ENCODE results near the gene MVB12B.

MVB12B gene

DNA sequence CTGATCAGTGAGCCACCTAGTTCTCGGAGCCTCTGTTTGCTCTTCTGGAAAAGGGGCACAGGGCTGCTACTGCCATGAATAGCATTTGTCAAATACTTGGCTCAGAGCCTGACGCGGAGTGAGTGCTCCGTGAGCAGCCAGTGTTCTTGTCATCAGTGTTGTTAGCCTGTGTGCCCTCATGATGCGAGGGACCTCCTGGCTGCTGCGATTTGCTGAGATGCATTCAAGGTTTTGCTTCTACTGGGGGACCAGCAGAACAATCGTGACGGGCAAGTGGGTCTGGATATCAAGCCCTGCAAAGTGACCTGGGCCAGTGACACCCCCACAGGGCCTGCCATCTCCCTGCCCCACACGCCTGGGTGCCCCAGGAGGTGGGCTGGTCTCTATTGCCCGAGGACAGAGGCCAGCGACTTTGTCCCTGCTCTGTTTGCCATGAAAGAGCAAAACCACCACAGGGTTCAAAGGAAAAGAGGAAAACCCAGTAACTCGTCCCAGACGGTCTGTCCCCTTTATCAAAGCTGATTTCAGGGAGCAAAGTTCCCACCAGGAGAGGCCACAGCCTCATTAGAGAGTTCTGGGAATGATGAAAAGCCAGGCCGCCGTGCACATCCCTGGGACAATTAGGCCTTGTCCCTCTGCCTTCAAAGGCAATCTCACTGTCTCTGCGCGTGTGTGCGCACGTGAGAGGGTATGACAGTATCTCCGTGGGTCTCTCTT lies 200.6 kb downstream of the MVB12B start:
- no peak for DNase-seq (ENCODE audit: low spot score)
- in situ Hi-C loops (cut with MboI; ENCODE audit: low pct_unique_long_range_greater_than_20kb, low sequenced_read_pairs, unreplicated experiment): no loop called here
- TF ChIP-seq, protein P1, sequence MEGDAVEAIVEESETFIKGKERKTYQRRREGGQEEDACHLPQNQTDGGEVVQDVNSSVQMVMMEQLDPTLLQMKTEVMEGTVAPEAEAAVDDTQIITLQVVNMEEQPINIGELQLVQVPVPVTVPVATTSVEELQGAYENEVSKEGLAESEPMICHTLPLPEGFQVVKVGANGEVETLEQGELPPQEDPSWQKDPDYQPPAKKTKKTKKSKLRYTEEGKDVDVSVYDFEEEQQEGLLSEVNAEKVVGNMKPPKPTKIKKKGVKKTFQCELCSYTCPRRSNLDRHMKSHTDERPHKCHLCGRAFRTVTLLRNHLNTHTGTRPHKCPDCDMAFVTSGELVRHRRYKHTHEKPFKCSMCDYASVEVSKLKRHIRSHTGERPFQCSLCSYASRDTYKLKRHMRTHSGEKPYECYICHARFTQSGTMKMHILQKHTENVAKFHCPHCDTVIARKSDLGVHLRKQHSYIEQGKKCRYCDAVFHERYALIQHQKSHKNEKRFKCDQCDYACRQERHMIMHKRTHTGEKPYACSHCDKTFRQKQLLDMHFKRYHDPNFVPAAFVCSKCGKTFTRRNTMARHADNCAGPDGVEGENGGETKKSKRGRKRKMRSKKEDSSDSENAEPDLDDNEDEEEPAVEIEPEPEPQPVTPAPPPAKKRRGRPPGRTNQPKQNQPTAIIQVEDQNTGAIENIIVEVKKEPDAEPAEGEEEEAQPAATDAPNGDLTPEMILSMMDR (IDR thresholded peaks at IDR 0.05; ENCODE audit: extremely low read depth, insufficient read depth, missing control alignments): no peak

DNA sequence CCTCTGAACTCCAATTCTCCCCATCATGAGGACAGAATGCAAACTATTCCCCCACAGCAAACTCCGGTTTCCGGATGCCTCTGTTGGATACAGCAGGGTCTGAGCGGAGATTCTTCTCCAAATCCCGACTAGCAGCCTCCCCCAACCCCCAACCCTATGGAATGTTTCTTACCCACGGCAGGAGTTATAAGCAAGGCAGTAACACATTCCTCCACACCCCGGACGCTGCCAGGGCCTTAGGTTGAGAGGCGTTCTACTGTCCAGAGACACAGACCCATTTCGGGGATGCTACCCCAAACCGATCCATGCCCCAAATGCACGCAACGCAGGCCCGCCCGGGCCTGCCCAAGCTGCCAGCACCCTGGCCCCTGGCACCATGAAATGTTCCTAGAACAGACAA lies 201.5 kb downstream of the MVB12B start:
- in situ Hi-C loops (cut with MboI; ENCODE audit: low pct_unique_long_range_greater_than_20kb, low sequenced_read_pairs, unreplicated experiment): no loop called here
- DNase-seq (ENCODE audit: low spot score): no peak
- TF ChIP-seq, protein P1 (IDR thresholded peaks at IDR 0.05; ENCODE audit: extremely low read depth, insufficient read depth, missing control alignments): no peak

DNA sequence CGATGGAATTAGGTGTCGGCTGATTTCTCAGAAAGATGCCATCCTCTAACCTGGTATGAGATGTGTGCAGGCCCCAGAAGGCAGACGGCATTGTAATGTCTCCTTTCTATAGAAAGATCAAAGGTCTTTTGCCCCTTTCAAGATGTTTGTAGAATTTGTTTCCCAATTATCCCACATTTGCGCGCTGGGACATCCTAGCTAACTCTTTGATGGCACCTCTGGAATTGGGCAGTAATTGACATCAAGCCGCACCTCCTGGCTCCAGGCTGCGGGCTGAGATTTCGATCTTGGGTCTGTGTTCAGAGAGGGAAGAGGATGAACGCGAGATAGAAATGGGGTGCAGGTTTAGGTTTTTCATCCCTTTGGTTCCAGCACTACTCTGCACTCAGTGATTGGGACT lies 202.3 kb downstream of the MVB12B start:
- no peak for DNase-seq (ENCODE audit: low spot score)
- in situ Hi-C loops (cut with MboI; ENCODE audit: low pct_unique_long_range_greater_than_20kb, low sequenced_read_pairs, unreplicated experiment): no loop called here
- TF ChIP-seq, protein P1 (IDR thresholded peaks at IDR 0.05; ENCODE audit: extremely low read depth, insufficient read depth, missing control alignments): no peak

DNA sequence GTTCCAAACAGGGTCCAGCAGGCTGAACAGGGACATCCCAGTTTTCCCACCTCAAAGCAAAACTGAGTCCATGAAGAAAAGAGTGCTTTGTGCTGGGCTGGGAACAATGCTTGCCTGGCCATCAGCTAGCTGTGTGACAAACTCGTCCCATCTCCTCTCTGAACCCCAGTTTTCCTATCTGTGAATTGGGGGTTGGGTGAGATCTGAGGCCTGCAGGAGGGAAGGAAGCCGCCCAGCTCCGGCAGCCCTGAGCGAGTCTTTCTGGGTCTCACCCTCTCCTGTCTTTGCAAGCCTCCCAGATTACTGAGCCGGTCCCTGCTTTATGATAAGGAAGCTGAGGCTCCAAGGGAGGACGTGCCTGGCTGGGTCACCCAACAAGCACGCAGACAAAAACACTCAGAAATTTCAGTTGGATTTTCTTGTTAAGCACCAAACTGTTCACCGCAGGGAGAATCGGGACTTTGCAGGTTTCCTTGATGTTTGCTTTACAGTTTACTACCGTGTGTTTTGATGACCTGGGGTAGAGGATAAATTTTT lies 204.5 kb downstream of the MVB12B start:
- DNase-seq (ENCODE audit: low spot score): no peak
- TF ChIP-seq, protein P1 (IDR thresholded peaks at IDR 0.05; ENCODE audit: extremely low read depth, insufficient read depth, missing control alignments): no peak
- in situ Hi-C loops (cut with MboI; ENCODE audit: low pct_unique_long_range_greater_than_20kb, low sequenced_read_pairs, unreplicated experiment): no loop called here

DNA sequence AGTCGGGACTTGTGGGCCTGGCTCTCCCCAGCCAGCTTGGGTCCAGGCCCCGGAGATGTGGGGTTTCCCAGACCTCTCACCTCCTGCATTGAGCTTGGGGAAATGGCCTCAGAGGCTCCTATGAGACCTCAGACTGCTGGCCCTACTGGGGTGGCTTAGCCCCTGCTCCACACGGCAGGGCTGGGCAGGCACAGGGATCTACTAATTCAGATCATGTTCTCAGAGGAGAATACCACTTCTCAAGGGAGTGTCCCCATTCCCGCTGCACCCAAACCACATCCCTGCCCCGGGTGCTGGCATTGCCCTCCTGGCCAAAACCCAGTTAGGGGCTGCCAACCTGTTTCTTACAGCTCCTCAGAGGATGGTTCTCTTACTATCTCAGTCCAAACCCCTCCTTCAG lies 205.0 kb downstream of the MVB12B start:
- no peak for DNase-seq (ENCODE audit: low spot score)
- in situ Hi-C loops (cut with MboI; ENCODE audit: low pct_unique_long_range_greater_than_20kb, low sequenced_read_pairs, unreplicated experiment): no loop called here
- TF ChIP-seq, protein P1 (IDR thresholded peaks at IDR 0.05; ENCODE audit: extremely low read depth, insufficient read depth, missing control alignments): no peak

DNA sequence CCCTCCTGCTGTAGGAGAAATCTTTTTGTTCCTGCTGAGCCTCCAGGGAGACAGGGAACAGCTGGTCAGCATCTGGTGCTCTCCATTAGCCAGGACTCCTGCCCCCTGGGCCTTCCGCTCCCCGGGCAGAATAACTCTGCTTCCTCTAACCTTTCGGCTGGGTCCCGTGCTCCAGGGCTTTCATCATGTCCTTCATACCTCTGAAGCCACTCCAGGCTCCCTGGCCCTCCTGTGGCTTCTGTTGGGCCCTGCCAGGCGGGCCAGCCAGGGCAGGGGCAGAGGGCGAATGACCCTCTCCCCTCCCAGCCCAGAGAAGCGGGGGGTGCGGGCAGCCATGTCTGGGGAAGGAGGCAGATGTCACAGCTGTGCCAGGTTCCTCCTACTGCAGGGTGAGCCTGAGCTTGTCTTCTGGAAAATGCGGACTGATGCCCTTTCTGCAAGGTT lies 205.4 kb downstream of the MVB12B start:
- no peak for DNase-seq (ENCODE audit: low spot score)
- TF ChIP-seq, protein P1 (IDR thresholded peaks at IDR 0.05; ENCODE audit: extremely low read depth, insufficient read depth, missing control alignments): no peak
- in situ Hi-C loops (cut with MboI; ENCODE audit: low pct_unique_long_range_greater_than_20kb, low sequenced_read_pairs, unreplicated experiment): no loop called here
